HG02588 (cell line): ENCODE measurements around the gene ALDH3B1.

ENCODE experiments used
- ATAC-seq: cut with Tn5 transposase; IDR thresholded peaks from one replicate; pipeline ENCODE4 v1.9.1; 2021; ENCODE audit warnings: mild to moderate bottlenecking, moderate library complexity; ENCODE audit not compliant: unreplicated experiment

Gene ALDH3B1

DNA sequence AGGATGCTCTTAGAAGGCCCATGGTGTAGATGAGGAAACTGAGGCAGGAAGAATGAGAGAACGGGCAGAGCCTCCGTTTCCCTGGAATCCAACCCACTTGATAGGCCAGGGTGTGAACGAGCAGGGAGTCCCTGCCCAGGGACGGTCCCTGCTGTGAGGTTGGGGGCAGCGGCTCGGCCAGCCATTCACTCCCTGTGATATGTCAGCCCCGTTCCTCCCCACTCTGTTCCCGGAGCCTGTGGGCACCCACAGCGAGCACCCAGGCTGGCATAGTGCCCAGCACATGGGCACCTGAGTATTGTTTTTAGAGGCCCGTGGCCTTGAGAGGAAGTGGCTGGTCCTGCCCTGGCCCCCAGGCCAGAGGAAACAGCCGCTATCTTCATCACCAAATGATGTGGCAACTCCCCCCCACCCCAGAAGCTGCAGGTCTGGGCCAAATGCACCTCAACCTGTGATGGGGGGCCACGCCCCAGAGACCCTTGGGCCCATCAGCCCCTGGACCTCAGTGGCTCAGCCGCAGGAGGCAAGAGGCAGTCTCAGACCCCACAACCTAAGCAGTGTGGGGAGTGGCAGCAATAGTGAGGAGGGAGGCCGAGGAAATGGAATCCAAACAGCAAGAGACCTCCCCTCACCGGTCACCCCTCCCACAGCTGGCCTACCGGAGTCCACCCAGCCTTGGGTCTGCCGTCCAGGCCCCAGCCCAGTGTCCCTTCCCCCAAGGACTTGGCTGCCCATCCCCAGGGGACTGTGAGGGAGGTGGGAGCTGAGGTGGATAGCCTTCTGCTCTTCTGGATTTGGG is 2.1 kb downstream of the ALDH3B1 start:
- ATAC-seq, result no peak

DNA sequence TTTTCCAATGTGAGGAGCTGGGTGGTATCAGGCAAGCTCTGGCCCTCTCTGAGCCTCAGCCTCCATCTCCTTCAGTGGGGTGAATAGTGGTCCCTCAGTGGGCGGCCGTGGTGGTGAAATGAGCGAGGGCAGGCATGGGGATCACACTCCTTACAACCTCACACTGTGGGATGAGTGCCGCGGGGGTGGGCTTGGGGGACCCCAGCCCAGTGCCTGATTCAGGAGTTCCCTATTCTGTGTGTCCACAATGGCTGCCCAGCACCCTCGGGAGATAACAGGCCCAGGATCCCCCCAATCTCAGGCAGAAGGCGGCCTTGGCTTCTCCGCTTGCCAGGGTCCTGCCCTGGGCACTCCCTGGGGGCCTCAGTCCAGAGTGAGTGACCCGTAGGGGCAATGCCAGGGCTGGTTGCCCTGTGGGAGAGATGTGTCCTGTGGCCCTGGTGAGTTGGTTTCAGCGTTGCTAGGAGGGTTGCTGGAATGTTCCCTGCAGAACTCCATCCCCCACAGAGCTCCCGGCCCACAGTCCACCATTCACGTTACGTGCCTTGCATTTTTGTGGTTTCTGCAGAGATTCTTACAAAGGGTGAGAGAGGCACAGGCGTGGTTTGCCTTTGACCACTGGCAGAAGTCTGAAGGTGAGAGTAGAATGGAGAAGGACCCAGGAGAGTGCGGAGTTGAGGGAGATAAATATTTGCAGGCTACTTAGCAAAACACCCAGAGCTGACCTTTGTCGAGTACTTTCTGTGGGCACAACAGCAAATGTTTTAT is 2.9 kb downstream of the ALDH3B1 start:
- no peak for ATAC-seq

DNA sequence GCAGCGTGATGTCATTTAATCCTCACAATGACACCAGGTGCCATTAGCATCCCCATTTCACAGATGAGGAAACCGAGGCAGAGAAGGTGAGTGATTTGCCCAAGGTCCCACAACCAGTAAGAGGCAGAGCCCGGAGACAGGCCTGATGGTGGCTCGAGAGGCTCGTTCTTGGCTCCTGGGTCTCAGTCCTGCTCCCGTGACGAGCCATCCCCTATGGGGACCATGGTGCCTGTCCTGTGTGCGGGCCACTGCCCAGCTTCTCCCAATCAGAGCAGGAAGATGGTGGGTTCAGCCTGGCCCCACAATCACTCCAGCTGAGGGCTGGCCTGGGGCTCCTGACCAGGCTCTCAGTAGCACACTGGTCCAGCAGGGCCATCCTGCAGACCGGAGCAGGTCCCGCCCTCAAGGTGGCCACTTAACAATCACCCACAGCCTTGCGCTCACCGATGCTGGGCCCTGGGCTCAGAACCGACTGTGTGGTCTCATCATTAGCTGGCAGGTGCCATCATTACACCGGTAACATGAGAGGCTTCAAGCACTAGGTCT is 3.6 kb downstream of the ALDH3B1 start:
- ATAC-seq, result no peak

DNA sequence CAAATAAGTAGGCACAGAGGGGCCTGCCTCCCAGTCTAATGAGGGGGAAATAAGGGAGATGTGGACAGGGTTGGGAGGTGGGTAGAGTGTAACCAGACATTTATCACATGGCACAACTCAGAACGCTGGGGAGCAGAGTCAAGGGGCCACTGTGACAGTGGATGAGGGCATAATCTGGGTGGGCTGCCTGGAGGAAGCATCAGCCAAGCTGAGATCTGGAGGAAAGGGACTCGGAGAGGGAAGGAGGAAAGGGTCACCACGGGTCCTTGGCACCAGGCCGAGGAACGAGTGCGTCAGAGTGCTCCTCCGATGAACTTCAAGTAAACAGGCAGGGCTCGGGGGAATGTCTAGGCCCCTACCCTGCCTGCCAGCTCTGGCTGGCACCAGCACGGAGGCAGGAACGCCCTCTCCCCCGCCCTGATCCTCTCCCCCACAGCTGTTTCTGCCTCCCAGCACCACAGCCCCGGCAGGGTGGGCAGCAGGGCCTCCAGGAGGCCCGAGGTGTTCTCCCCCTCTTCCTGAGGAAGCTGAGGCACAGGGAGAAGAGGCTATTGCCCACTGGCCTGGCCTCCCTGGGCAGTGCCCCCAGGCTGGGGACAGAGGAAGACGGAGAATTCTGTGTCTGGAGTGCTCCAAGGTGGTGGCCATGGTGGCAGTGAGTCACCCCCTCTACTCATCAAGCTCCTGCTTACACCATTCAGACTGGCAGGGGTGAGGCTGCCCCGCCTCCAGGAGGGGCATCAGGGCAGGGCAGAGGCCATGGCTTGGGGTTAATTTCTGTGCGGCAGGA is 4.2 kb downstream of the ALDH3B1 start:
- no peak for ATAC-seq

DNA sequence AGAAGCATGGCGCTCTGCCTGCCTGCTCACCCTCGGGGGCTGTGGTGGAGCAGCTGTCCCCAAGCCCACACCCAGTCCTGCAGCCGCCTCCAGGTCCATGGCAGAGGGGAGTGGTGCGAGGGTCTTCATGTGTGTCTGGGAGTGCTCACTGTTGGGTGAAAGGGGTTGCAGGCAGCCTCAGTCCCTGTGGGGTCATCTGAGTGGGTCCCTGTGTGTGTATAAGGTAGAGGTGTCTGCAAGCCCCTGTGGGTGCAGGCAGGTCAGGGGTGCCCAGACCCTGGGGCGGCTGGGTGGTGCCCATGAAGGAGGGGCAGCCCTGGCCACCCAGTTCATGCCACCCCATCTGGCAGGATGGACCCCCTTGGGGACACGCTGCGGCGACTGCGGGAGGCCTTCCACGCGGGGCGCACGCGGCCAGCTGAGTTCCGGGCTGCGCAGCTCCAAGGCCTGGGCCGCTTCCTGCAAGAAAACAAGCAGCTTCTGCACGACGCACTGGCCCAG is 4.9 kb downstream of the ALDH3B1 start:
- ATAC-seq, result no peak

DNA sequence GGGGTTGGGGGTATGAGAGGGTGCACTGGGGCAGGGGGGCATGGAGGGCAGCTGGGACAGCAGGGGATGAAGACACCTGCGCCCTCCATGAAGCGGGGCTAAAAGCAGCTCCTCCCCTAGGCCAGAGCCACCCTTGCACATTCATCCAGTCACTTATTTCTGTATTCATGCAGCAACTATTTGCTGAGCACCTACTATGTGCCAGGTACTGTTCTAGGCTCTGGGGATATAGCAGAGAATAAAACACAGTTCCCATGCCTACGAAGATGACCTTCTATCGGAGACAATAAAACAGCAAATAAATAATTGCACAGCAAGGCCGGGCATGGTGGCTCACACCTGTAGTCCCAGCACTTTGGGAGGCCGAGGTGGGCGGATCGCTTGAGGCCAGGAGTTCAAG is 5.3 kb downstream of the ALDH3B1 start:
- ATAC-seq, result no peak

DNA sequence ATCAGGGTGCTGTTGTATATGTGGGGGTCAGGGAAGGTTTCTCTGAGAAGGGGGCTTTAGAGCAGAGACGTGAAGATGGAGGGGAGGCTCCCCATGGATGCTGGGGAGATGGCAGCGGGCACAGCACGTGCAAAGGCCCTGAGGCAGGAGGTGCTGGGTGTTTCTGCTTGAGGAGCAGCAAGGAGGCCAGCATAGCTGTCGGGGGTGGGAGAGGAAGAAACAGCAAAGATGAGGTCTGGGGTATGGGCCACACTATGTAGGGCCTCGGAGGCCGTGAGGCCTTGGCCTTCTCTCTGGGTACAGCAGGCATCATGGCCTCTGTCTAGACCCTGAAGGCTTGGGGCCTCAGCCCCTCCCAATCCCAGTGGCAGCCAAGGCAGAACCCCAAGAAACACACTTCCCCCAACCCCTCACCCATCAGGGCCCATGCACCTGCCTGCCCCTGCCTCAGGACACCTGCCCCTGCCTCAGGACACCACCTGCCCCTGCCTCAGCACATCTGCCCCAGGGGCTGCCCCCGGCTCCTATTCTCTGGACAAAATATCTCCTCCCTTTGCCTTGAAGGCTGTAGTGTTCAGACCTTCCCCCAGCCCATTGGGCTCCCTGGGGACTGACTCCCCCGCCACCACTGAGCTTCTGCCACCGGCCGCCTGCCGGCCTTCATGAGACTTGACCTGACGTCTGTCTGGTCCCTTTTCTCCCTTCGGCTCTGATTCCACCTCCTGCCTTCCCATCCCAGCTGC is 6.2 kb downstream of the ALDH3B1 start:
- no peak for ATAC-seq

DNA sequence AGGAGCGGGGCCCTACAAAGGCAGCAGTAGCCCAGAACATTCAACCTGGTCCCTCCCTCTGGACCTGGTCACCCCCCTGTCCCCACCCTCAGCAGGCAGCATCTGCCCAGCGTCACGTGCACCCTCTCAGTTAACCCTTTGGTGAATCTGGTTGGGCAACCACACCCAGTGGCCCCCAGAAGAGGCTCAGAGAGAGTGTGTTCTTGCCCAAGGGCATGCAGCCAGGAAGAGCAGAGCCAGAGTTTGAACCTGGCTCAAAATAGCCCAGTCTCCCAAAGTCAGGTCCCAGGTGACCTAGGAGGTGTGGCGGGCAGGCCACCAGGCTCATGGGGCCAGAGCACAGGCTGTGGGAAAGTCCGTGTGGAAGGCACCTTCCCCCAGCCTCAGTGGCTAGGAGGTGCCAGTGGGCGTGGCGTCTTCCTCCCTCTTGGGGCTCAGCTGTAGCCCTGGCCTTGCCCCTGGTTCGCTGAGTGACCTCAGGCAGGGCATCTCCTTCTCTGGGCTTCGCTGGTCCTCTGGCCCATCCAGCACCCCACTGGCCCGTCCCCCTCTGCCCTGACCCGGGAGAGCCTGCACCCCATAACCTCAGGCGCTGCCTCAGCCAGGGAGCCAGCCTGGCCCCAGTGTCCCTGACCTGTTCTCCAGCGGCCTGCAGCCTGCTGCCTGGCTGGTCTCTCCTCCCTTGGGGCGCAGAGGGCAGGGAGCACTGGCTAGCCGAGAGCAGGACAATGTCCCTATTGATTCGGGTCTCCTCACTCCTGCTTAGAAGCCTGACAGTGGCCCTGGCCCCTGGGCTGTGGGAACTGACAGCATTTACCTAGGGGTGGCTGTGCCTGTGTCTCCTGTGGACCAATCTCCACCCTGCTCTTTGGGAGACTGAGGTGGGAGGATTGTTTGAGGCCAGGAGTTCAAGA is 7.0 kb downstream of the ALDH3B1 start:
- no peak for ATAC-seq

DNA sequence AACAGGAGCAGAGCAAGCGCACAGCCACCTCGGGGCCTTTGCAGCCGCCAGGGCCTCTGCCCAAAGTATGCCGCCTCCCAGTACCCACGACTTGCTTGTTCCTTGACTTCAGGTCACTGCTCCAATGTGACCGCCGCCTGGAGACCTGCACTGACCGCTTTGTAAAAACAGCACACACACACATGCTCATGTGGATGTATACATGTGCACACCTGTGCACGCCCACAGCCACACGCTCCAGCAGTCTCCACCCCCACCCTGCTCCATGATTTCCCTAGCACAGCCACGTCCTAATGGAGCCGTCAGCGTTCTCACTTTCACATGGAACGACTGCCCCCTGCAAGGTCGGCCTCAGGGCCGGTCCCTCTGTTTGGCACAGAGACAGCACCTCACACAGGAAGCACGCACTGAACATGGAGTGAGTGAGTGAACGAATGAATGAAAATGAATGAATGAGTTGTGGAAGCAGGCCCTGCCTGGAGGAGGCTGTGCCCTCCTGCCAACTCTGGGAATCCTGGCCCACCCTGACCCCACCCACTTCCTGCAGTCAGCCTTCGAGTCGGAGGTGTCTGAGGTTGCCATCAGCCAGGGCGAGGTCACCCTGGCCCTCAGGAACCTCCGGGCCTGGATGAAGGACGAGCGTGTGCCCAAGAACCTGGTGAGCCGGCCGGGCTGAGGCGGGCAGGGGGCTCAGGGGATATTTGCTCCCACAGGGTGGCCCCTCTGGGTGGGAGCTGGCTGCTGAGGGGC is 8.0 kb downstream of the ALDH3B1 start:
- ATAC-seq, result no peak

DNA sequence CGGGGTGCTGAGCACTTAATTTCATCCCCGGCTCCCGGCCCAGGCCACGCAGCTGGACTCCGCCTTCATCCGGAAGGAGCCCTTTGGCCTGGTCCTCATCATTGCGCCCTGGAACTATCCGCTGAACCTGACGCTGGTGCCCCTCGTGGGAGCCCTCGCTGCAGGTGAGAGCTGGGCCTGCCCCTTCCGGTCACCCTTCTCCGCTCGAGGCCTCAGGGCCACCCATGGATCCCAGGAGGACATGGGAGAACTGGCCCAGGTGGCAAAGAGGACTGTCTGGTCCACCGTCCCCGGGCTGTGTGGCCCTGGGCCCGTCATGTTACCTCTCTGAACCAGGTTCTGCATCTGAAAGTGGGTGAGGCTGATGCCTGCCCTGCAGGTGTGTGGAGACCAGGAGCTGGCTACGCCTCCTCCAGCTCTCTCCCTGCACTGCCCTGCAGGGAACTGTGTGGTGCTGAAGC is 8.6 kb downstream of the ALDH3B1 start:
- no peak for ATAC-seq

DNA sequence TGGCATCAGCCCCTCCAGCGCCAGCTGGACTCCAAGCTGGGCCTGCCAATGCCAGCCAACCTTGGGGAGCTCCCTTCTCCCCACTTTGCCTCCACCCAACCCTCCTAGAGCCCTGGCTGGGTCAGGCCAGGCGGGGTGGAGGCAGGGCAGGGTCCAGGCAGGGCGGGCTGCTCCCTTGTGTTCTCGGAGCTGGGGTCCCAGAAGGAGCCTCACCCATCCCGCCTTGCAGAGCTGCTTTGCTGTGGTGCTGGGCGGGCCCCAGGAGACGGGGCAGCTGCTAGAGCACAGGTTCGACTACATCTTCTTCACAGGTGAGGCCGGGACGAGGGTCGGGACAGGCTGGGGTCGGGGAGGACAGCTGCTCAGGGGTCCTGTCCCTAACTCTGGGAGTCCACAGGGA is 9.4 kb downstream of the ALDH3B1 start:
- no peak for ATAC-seq

DNA sequence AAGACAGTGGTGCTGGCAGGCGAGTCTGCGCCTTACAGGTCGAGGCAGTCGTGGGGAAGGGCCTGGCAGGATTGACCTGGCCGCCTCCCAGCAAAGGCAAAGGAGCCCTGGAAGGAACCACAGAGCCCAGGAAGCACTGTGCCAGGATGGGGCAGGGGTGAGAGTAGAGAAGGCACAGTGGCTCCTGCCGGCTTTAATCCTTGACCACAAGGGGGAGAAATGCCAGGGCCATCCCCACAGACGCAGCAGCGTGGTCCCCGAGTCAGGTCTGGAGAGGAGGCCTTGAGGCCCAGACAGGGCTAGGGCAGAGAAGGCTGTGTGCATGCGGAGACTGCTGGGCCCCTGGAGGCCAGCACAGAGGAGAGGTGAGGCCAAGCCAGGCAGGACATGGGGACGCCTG is 10.4 kb downstream of the ALDH3B1 start:
- ATAC-seq, result no peak

DNA sequence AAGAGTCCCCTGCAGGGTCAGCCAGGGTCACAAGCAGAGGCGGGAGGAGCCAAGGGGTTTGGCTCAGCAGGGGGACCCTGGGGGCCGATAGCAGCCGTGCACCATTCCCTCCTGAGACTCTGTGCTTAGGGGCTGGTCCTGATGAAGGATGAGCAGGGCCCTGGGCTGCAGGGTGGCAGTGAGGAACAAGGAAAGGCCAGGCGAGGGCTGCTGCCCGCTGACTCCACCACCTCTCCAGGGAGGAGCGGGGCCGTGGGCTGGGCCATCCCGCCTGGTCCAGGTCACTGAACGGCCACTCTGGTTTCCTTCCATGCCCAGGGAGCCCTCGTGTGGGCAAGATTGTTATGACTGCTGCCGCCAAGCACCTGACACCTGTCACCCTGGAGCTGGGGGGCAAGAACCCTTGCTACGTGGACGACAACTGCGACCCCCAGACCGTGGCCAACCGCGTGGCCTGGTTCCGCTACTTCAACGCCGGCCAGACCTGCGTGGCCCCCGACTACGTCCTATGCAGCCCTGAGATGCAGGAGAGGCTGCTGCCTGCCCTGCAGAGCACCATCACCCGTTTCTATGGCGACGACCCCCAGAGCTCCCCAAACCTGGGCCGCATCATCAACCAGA is 11.2 kb downstream of the ALDH3B1 start:
- ATAC-seq, result no peak

DNA sequence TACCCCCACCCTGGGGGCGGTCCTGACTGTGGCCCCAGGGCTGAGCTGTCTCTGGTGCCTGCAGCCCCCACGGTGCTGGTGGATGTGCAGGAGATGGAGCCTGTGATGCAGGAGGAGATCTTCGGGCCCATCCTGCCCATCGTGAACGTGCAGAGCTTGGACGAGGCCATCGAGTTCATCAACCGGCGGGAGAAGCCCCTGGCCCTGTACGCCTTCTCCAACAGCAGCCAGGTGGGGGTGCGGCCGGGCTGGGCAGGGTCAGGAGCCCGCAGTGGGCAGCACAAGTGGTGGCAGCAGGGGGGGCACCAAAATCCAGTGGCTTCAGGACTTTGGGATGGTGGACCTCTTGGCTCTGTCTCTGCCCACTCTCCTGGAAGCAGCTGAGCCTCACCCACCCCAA is 12.4 kb downstream of the ALDH3B1 start:
- no peak for ATAC-seq

DNA sequence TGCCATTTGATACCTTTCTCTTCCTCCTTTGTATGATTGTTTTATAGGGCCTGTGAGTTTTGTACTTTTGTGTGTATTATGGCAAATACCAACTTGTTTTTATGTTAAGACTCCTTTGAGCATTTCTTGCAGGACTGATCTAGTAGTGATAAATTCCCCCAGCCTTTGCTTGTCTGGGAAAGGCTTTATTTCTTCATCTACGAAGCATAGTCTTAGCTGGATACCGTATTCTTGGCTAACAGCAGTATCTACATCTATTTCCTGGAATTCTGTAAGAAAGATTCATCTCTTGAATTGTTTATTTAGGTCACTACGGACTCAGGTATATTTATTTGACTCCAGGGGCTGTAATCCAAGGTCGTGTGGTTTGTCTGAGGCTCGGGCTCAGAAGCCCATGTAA is 14.4 kb downstream of the ALDH3B1 start:
- no peak for ATAC-seq

DNA sequence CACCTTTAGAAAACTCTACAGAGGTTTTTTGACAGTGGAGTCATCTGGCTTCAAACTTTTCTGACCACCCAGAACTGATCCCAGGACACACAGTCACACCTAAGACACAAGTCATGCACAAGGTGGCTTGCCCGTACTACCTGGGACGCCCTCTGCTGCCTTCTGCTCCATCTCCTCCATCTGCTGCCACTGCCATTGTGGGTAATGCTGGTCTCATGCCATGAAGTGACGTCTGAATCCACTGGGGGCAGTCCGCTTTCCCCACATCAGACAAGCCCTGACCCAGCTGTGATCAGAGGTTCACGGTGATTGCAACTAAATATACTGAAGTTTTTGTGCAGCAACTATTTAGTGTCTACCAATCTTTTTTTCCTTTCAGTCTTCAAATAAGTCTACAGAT is 14.9 kb downstream of the ALDH3B1 start:
- no peak for ATAC-seq

DNA sequence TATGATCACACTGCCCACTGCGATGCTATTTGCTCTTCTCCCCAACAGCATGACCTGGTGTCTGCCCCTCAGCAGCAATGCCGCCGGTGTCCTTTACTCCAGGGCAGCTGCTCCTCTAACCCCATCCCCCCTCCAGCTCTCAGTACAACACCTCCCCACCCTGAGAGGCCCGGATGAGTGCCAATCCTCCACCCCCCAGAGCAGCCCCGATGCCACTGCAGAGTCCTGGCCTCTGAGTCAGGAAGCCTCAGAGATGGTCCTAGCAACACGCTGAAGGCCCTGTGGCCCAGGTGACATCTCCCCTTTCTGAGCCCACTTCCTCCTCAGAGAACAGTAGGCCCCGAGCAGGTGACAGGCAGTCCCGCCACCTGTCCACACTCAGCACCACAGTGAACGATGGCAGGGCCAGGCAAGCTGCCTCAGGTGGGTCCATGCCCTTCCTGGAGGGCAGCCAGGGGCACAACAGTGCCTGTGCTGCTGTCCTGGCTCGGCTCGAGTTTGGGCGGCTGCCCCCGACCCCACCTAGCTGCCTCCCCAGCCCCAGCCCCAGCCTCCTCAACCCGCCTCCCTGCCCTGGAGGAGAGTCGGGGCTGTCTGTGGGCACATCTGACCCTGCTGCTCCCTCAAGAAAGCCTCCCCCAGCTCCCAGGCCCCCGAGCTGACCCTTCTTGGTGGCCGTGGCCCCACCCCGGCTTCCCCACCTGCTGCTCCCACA is 16.4 kb downstream of the ALDH3B1 start:
- ATAC-seq, result no peak

DNA sequence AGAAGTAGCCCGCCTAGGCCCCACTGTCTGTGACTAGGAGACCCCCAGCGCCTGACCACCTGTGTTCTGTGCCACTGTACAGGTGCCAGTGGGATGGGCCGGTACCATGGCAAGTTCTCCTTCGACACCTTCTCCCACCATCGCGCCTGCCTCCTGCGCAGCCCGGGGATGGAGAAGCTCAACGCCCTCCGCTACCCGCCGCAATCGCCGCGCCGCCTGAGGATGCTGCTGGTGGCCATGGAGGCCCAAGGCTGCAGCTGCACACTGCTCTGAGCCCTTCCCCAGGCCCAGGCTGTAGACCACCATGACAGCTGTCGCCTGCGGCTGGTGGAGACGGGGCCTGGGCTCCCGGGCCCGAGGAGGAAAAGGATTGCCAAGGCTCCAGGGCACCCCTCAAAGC is 17.5 kb downstream of the ALDH3B1 start:
- ATAC-seq, result no peak
